H7 (cell line): ENCODE results near the gene PITPNM2. TPM values are rescaled to one million over a fixed set of nuclear protein-coding genes. Genes with fewer than 3 reads are reported as not detected.

Experiments
- DNase-seq: peaks from one replicate; pipeline ENCODE4 v3.0.0; 2012
- H3K27me3 ChIP-seq: 2 replicates; pipeline ENCODE4 v1.6.0; 2011; ENCODE audit warnings: mild to moderate bottlenecking, low read length; ENCODE audit not compliant: control insufficient read depth, insufficient read depth
- H3K36me3 ChIP-seq: replicated peaks from 2 replicates; pipeline ENCODE4 v1.5.1; 2011; ENCODE audit warnings: low read length; ENCODE audit not compliant: control insufficient read depth, insufficient read depth
- H3K4me3 ChIP-seq: 2 replicates; pipeline ENCODE4 v1.5.1; 2011; ENCODE audit warnings: low read depth, mild to moderate bottlenecking, control low read depth, low read length, moderate library complexity; ENCODE audit not compliant: insufficient read depth
- total RNA-seq: library from RNA; depleted of rRNA; stranded (reverse); fragments of >200 nt; shearing (Covaris generic); gene quantifications from 2 replicates; pipeline ENCODE4 v1.2.3, GENCODE V29; 2014

PITPNM2 gene
- total RNA-seq, 1 experiment from 2014 or later = 3.7 TPM

DNA sequence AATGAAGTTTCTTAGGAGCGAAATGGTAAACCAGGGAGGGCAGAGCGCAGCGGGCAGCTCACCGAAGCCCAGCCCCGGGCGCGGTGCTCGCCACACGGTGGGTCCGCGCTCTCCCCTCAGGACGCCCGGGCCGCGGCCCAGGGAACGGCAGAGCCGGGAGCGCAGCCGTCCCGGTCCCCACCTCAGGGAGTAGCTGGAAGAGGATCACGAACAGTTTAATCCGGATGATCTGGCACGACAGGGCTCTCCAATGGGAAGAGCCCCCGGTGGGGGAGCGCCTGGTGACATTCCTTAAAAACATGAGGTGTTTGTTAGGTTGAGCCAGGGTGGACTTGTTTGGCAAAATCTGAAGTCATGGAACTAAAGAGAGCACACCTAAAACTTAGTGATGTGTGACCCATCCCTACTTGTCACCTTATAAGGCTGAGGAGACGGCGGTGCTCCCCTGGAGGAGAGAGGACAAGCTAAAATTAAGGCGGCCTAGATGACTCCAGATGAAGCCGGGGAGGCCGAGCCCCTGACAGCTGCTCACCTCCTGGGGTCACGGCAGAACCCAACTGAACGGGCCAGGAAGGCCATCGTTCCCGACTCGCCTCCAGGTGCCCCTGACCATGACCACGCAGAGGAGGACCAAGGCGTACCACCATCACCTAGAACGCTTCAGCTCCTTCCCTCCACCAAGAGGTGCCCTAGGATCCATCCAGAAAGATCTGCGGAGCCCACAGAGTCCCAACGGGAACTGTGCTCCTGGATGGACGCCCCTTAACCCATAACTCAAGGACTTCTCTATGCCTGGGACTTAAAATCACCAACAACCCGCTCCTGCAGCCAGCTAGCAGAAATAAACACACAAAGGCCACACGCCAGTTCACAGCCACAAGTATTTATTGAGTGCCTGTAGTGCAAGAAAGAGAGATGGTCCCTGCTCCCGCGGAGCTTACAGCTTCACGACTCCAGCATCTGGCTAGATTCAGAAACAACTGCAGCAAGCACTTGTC, 866 bp upstream of the PITPNM2 start:
- H3K4me3 ChIP-seq = peak overlapping the region; percentile 54
- DNase-seq = peak; percentile 78
- peaks cover 26% of the 10 kb centered on the region for H3K27me3 ChIP-seq
- H3K36me3 ChIP-seq = no peaks in the 10 kb centered on the region

GRCh38 chr12:123150275-123150743, 581 bp downstream of the PITPNM2 start:
- Histone ChIP-seq H3K27me3 (peaks cover 26% of the 10 kb centered on the region), H3K4me3 (peak overlapping the region; percentile 69), H3K36me3 (no peaks in the 10 kb centered on the region)
- peak; percentile 88 for DNase-seq

DNA sequence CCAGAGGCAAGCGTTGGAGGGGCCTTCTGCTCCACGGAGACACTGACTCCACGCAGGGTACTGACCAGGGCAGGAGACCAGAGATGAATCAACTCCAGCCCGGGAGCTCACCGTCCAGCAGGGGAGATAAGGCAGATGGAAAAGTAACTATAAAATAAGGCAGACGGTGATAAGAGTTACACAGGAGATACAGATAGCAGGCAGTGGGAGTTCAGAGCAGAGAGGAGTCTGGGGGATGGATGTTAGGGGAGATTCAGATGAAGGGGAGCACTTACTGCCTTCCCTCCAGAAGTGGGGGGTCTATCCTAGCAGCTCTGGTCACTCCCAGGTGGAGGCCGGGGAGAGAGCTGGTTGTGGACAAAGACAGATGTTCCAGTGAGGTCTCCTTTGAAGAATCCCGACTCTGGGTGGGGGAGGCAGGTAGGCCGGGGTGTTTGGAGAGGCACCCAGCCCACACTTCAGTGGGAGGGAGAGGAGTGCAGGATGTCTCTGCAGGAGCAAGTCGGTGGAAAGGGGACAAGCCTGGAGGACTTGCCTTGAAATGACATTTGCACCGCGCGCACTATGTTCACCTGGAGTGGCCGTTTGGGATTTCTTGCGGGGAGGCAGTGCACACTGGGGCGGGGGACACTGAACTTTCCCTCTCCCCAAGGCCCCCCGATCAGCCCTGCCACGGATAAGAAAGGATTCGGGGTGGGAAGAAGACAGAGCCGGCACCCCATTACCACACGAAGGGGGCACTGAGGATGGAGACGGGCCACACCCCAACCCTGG, 1.2 kb downstream of the PITPNM2 start:
- Histone ChIP-seq H3K4me3 (peak overlapping the region; percentile 69), H3K27me3 (peaks cover 26% of the 10 kb centered on the region), H3K36me3 (no peaks in the 10 kb centered on the region)
- peak; percentile 40 for DNase-seq

GRCh38 chr12:123149088-123149487, 1.8 kb downstream of the PITPNM2 start:
- Histone ChIP-seq H3K27me3 (peaks cover 26% of the 10 kb centered on the region), H3K36me3 (no peaks in the 10 kb centered on the region), H3K4me3 (no peak overlapping the region)
- peak; percentile 16 for DNase-seq

DNA sequence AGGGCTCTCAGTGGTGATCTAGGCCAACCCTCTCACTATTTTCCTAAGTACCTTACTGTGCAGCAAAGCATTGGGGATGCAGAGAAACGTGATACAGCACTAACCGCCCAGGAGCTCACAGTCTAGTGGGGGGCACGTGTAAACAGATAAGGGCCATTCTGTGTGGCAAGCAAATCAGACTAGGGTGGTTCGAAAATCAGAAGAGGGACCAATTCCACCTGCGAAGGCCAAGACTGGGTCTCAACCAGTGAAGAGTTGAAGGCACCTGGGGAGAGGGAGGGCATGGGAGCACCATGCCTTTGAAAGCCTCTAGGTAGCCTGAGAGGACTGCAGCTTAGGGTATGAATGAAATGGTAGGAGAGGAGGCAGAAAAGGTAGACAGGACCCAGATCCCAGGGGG, 2.2 kb downstream of the PITPNM2 start:
- H3K4me3 ChIP-seq = no peak overlapping the region
- H3K27me3 ChIP-seq = peaks cover 26% of the 10 kb centered on the region
- no peak for DNase-seq
- no peaks in the 10 kb centered on the region for H3K36me3 ChIP-seq

GRCh38 chr12:123148223-123148622, 2.7 kb downstream of the PITPNM2 start:
- H3K4me3 ChIP-seq = no peak overlapping the region
- no peak for DNase-seq
- H3K36me3 ChIP-seq = no peaks in the 10 kb centered on the region
- H3K27me3 ChIP-seq = peaks cover 26% of the 10 kb centered on the region

DNA sequence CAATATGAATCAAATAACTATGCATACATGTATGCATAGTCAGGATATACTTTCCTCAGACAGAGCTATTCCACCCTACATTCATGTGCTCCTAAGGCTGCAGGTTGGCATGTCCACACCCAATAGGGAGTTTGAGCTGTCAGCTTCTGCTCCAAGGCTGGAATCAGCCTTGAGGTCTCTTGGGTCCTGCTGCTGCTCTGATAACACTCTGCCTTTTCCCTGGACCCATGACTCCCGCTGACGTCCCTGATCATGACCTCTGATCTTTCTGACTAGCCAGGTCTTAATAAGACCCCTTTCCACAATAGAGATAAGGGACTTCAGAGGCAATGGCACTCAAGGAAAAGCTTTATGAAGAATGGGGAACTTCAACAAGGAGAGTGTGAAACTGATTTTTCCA, 5.7 kb downstream of the PITPNM2 start:
- H3K27me3 ChIP-seq = peaks cover 13% of the 10 kb centered on the region
- DNase-seq = no peak
- no peaks in the 10 kb centered on the region for H3K36me3 ChIP-seq
- H3K4me3 ChIP-seq = no peak overlapping the region

GRCh38 chr12:123143736-123144461, 7.0 kb downstream of the PITPNM2 start:
- DNase-seq = no peak
- no peak overlapping the region for H3K4me3 ChIP-seq
- H3K36me3 ChIP-seq = no peaks in the 10 kb centered on the region
- H3K27me3 ChIP-seq = peaks cover 1% of the 10 kb centered on the region; the same call in 1 of the 2 replicates

- no peak for DNase-seq
- H3K36me3 ChIP-seq = no peaks in the 10 kb centered on the region
- no peak overlapping the region for H3K4me3 ChIP-seq
- H3K27me3 ChIP-seq = no peaks in the 10 kb centered on the region
Observed at GRCh38 chr12:123142921-123143735, 7.8 kb downstream of the PITPNM2 start.

GRCh38 chr12:123142518-123142840, 8.4 kb downstream of the PITPNM2 start:
- no peak overlapping the region for H3K4me3 ChIP-seq
- H3K36me3 ChIP-seq = no peaks in the 10 kb centered on the region
- H3K27me3 ChIP-seq = no peaks in the 10 kb centered on the region
- DNase-seq = no peak

GRCh38 chr12:123141615-123142517, 9.0 kb downstream of the PITPNM2 start:
- no peak for DNase-seq
- no peaks in the 10 kb centered on the region for H3K27me3 ChIP-seq
- no peak overlapping the region for H3K4me3 ChIP-seq
- H3K36me3 ChIP-seq = no peaks in the 10 kb centered on the region

DNA sequence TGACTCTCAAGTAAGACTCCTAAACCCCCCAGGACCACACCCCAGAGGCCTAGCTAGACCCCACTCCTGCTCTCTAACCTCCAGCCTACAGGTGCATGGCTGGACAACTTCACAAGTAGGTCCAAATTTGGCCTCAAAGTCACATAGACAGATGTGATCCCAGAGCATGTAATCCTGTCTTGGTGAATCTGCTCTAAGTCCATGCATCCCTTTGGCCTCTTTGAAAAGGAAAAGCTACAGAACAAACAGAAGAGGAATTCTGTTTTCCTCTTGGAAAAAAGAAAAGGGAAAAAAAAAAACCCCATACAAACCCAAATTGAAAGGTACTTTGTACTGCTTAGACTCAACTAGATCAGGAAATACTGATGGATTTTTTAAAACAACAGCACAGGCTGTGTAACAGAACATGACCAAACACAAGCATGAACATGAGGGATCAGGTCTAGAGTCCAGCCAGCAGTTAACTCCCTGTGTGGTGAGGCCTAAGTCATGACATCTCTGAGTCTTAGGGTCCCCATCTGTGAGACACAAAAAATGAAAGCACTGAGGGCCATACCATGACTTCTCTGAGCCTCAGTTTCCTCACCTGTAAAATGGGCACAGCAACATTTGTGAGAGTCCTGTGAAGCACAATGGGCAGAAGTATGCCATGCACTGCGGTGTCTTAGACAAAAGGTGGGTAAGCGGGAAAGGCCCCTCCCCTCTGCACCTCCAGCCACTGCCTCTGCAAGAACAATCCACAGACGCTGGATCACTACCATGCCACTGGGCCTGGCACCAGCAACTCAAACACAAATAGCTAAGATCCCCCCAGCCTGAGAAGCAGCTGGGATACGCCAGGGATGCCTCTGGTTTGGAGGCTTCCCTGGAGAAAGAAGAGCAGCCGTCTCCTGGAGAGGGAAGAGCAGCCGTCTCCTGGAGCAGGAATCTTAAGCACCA, 9.9 kb downstream of the PITPNM2 start:
- no peak for DNase-seq
- H3K4me3 ChIP-seq = no peak overlapping the region
- no peaks in the 10 kb centered on the region for H3K36me3 ChIP-seq

More for the DNA sequence above, 9.9 kb downstream of the PITPNM2 start:
- H3K27me3 ChIP-seq = no peaks in the 10 kb centered on the region
